ENCODE measurements around the gene ADCYAP1. TPM values are rescaled to one million over a fixed set of nuclear protein-coding genes. Genes with fewer than 3 reads are reported as not detected.
"Not testable (repeated sequence)": the region's sequence is repeated elsewhere in the genome, so short reads cannot be mapped to it uniquely, and the experiment has no call there.

ADCYAP1 gene
- total RNA-seq (2014; rRNA removed; shearing (Covaris generic)) = 0.98 and 2.2 TPM in 2 replicates

DNA sequence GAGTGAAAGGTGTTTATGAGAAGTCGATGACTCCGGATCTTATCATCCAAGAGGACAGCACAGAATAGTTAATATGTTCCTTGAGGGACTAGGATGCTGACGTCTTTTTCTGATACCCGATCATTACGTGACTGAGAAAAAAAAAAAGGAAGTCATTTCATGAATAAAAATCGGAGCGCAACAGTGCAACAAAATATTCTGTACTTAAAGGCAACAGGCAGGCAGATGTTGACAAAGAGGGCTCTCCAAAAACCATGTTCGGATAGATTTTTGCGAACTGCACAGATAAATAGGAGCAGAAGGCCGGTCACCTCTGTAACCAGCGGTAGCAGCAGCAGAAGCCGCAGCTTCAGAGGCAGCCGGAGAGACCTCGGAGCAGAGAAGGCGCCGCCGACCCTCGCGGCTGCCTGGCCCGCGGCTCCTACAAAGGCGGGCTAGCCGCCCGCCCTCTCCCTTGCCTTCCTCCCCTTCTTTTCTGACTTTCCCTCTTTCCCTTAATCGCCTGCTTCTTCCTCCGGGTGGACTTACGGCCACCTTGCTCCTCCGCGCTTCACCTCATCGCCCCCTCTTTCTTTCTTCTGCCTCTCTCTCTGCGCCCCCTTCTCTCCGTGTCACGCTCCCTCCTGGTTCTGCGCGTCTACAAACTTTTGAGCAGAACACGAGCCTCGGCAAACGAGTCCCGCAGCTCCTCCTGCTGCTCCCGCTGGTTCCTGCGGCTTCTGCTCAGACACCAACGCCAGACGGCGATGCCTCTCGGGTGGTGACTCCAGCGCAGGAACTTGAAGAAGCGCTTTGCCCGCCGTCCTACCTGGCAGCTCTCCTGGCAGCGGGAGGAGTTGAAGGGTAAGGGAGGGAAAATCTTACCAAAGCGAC is at the start of gene ADCYAP1:
Gene ADCYAP1, plus strand, starts transcription at position 654 of the 873 bp plus-strand sequence. CDS start 516 bp downstream, outside the sequence.
- DNase-seq (ENCODE audit: low read depth) = no peak

DNA sequence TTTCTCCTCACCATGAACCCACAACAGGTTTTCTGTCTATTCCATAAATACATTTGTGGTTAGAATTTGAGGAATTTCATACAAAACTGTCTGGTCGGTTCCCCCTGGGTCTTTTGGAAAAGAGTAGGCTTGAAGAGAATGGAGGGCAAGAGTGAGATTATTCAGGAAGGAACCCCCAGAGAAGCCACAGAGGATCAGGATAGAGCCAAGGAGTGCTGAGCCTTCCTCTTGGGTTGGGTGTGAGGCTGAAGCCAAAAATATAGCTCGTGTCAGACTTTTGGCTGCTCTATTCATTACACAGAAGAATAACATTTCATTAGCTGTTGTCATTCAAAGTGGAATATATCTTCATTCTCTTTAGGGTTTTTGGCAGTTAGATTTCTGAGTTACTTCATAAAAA is 46.7 kb upstream of the ADCYAP1 start:
- no peak for DNase-seq (ENCODE audit: low read depth)

DNA sequence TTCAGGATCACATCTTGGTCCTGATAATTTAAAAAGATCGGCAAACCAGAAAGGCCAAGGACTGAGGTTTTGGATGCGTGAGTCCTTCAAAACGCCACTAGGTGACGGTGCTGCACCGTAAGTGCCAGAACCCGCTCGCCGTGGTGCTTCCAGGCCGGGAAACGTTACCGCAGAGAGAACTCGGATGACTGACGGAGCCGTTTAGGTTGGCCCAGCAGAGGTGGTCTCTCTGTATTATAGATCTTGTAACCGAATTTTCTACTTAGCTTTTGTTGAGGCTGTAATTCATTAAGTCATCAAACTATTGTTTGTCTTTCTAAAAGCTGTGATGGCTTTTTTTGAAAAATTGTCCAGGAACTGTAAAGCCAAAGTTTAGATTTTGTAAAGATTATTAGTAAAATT is 39.8 kb upstream of the ADCYAP1 start:
- DNase-seq (ENCODE audit: low read depth) = peak; percentile 64

DNA sequence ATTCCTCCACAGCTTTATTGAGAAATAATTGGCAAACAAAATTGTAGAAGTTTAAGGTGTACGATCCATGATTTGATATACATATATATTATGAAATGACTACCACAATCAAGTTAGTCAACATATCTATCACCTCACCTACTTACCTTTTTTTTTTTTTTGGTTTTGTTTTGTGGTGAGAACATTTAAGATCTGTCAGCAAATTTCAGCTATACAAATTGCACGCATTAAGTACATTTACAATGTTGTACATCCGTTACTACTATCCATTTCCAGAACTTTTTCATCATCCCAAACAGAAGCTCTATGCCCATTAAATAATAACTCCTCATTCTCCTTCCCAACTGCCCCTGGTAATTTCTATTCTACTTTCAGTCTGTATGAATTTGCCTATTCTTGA is 37.4 kb upstream of the ADCYAP1 start:
- no peak for DNase-seq (ENCODE audit: low read depth)

DNA sequence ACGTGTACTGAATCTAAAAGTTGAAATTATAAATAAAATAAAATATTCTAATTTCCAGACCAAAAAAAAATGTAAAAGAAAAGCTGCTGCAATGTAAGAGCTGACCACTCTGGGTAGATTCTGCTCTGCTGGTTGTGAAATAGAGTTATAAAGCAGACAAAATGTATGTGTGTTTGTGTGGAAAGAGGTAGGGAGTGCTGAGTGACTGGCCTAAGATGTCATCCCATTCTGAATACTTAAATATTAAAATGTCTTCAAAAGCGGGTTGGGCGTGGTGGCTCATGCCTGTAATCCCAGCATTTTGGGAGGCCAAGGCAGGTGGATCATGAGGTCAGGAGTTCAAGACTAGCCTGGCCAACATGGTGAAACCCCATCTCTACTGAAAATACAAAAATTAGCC is 31.2 kb upstream of the ADCYAP1 start:
- not testable (repeated sequence) for DNase-seq (ENCODE audit: low read depth)

DNA sequence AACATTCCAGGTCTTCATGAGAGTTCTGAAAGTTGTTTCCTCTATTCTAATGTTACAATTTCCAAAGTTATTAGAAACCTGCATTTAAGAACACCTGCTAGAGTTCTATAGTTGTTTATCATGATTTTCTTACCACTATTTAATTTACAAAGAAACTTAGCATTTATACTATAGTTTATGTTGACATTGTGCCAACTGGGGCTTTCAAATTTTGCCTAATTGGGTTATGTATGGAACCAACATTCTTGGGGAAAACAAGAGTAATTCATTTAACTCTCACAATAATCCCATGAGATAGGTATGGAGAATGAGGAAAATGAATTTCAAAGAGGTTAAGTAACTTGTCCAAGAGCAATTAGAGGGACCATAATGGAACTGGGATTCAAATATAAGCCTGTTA is 28.8 kb upstream of the ADCYAP1 start:
- DNase-seq (ENCODE audit: low read depth) = no peak

DNA sequence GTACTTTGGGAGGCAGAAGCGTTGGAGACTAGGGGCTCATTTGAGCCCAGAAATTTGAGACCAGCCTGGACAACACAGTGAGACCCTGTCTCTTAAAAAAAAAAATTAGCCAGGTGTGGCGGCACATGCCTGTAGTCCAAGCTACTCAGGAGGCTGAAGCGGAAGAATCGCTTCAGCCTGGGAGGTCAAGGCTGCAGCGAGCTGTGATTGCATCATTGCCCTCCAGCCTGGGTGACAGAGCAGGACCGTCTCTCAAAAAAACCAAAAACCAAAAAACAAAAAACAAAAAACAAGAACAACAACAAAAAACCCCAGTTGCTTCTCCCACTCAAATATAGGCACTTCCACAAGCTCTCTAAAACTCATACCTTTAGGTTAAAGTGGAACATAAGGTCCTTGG is 27.4 kb upstream of the ADCYAP1 start:
- DNase-seq (ENCODE audit: low read depth) = no peak

DNA sequence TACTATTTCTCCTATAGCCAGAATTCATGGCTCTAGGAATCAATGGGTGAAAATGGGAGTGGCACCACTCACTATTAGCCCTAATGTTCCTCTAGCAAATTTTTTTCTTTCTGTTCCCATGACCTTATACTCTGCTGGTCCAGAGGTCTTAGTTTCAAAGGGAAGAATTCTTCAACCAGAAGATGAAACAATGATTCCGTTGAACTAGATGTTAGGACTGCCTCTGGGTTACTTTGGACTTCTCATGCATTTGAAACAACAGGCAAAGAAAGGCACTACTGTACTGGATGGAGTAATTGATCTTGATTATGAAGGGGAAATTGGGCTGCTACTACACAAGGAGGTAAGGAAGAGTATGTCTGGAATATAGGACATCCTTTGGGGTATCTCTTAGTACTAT is 18.6 kb upstream of the ADCYAP1 start:
- DNase-seq (ENCODE audit: low read depth) = no peak

DNA sequence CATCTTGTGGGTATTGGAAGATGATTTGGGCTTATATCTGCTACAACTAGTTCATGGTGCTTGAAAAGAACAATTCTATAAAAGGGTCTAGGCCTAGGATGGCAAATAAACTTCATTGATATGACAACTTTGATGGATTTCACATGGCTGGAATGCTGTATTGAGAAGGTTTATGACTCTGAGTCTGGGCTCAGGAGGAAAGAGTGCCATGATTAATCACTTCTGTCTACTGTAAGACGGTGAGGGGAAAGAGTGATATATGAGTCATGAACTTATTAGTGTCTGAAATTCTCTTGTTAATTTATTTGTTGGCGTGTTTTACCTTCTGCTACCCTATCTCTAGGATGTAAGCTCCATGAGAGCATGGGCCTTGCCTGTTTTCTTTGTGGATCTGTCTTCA is 17.0 kb upstream of the ADCYAP1 start:
- peak; percentile 45 for DNase-seq (ENCODE audit: low read depth)

DNA sequence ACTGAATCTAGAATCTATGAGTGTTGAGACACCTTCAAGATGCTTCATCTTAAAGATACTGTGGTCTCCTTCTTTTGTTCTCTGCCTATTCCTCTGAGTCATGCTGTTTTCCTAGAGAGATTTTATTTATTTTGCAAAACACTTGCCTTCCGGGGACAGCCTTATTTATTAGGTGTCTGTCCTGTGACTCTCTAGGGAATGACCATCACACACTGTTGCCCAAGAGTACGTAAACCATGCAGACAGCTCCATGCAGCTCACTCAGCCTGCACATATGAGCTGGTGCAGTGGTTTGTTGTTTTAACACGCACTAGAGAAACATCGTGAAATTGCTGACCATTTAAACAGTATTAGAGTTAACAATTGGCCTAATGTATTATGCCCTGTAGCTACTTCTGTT is 12.4 kb upstream of the ADCYAP1 start:
- peak; percentile 45 for DNase-seq (ENCODE audit: low read depth)

DNA sequence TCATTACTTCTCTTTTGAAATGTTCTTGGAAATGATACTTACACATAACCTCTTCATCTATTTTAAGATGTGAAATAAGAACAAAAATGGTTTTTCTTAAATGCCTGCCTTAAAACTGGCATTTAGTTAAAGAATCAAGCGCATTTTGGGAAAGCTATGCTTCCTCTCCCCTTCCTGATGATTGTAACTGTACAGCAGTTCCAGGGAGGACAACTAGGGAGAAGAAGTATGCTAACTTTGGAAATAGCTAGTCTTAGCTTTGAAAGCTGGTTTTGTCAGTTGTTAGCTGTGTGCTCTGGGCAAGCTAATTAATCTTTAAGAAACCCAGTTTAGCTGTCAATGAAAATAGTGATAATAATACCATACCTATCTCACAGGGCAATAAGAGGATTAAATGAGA is 8.4 kb upstream of the ADCYAP1 start:
- no peak for DNase-seq (ENCODE audit: low read depth)

DNA sequence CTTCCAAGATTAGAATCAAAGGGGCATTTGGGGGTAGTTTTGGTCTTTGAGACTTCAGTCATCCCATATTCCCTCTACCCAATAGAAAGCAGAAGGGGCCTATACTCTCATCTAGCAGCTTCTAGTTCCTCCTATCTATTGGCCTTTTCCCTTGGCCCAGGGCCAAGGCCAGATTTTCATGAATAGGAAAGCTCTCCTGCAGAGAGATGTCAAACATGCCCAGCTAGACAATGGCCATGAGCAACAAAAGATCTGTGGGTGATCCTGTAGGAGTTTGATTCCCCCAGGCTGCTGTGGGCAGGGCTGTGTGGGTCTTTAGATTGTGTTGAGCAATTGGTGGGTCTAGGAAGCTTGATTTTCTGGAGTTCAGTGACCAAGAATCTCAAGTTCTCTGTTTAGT is 2.9 kb upstream of the ADCYAP1 start:
- DNase-seq (ENCODE audit: low read depth) = no peak

DNA sequence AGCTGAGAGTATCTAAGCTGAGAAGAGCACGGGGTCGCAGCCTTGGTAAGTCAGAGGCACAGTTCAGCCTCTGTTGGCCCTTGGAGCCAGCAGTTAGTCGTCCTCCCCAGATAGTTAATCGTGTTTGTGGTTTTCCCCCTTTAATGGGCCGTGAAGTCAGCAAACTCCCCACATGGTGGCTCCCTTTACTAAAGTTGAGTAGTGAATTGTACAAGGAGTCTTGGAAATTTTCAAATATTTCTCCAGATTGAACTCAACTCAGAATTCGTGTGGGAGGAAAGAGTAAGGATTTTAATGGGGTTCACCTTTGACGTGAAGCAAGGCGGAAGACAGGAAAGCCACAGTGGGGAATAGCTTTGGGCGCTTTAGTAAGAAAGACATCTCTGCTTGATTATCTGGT is 2.4 kb upstream of the ADCYAP1 start:
- peak; percentile 44 for DNase-seq (ENCODE audit: low read depth)

DNA sequence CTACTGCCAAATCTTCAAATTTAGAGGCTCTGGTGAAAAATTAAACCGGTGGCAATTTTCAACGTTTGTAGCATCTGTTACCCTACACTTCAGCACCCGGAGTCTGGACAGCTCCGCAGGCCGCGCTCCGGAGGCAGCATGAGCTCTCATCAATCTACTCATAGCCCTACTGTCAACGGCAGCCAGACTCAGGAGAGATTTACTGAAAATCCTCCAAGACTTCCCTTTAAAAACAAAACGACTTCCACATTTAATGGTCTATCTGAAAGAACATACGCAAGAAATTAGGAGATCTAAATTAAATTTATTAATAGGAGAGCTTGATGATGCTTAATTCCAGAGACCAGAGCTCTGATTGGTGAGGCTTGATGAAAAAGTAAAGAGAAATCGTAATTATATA is 970 bp upstream of the ADCYAP1 start:
- peak; percentile 45 for DNase-seq (ENCODE audit: low read depth)

DNA sequence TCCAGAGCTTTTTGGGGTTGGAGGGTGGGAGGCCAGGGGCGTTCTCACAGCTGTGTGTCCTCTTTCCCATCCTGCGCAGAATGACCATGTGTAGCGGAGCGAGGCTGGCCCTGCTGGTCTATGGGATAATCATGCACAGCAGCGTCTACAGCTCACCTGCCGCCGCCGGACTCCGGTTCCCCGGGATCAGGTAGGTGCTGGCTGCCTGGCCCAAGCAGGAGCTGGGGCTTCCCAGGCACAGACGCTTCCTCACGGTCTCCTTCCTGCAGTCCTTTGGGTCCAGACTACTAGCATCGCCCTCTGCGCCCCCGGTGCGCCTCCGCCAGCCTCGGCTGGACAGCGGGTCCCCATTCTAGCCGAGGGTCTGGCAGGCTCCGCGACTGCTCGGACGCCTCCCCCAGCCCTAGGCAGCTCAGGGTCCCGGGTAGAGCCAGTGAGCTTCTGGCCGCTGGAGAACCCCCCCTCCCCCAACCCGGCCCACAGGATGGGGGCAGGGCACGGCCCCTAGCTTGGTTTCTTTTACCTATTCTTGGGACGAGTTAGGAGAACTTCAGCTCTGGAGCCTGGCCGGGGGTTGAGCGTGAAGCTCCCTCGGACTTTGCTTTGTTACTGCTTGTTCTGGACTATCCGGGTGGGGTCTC is 756 bp downstream of the ADCYAP1 start:
- DNase-seq (ENCODE audit: low read depth) = no peak

DNA sequence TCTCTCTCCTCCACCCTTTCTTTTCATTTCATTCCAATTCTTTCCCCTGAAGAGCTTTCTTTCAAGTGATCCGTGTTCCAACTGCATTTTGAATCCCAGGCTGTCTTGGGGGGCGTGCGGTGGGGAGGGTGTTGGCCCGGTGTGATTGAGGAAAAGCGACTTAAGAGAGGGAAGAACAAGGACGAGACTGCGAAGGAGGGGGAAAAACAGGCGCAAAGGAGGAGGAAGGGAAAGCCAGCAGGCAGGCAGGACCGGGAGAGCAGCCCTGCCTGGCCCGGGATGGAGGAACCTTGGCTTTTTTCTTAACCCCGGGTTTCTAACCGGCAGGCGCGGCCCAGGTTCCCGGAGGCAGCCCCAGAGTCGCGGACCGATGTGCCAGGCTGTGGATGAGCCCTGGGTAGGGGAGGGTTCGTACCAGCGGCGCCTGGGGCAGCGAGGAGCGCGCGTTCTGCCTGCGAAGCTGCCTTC is 1.3 kb downstream of the ADCYAP1 start:
- no peak for DNase-seq (ENCODE audit: low read depth)

DNA sequence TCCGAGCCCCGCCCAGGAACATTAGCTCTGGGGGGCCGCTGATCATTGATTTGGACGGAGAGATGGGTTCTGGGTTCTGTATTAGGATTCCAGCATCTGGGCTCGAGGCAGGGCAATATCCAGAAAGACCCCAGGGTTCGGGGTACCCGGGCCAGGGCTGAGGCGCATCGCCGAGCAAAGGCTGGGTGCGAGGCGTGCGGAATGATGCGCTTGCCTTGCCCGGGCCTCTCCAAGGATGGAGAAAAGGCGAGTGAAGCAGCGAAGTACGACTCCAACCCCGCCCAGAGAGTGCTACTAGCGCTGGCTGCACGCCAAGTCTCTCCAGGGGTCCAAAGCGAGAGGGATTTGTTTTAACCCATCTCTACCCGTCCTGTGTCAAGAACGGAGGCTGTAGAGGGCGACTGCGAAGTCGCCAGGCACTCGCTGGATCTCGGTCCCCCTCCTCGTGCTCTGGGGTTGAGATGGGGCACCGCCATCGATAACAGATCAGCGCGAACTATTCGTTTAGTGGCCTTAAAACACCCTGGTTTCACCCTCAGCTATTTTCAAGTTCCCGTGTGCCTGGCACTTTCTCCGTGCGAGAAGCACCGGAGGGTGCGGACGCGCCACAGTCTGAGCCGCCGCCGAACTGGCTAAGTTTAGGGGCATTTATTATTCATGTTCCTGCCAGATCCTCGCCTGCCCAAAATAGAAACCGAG is 1.9 kb downstream of the ADCYAP1 start:
- no peak for DNase-seq (ENCODE audit: low read depth)

DNA sequence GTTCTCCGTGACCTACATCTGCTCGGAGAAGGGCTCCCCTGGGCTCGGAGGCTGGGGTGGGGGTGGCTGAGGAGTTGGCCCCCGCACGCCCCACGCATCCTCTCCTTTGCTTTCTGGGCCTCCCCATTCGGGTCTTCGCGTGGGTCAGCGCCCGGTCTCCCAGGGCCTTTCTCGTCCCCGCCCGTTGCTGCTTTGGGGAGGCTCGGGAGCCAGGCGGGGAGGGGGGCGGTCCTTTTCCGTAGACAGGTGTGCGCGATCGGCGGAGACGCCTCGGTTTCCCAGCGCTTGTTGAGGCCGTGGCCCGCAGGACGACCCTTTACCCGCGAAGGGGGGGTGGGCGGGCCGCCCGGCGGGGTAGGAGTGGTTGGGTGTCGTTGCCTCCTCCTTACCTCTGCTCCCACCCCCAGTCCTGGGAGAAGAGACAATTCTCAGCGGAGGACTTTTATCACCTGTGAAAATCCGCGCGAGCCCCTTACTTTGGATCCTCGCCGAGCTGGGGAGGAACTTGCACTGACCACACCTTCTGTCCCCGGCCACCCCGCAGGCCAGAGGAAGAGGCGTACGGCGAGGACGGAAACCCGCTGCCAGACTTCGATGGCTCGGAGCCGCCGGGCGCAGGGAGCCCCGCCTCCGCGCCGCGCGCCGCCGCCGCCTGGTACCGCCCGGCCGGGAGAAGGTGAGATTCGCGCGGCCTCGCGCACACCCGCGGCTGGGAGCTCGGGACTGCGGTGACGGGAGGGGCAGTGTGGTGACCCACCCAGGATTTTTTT is 2.6 kb downstream of the ADCYAP1 start:
- DNase-seq (ENCODE audit: low read depth) = peak; percentile 6

DNA sequence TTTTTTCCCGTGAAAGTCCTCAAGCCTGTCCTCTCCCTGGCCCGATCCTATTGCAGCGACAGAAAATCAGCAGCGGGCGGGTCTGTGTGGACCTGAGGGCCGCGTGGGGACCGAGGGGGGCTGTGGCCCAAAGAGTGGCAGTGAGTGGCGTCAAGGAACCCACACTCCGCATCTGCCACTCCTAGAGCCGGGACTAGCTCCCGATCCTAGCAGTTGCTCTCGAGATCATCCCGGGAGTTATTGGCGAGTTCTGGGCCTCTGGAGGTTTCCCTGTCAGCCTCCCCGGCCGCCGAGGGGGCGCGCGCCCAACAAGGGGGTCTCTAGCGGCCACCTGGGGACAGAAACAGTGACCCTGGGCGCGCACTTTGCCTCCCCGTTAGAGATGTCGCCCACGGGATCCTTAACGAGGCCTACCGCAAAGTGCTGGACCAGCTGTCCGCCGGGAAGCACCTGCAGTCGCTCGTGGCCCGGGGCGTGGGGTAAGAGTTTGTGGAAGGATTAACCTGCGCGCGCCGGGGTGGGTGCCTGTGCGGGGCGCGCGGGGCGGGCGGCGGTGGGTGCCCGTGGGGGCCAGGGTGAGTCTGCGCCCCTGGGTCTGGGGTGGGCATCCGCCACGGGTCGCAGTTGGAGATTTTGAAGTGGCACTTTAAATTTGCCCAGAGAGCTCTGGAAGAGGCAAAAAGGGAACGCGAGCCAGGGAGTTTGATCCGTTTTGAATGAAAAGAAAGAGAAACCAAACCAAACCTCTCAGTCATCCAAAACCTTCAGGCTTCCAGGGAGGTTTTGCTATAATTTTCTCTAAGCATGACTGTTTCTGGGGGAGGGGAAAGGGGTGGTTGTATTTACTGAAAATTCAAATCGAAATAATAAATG is 3.5 kb downstream of the ADCYAP1 start:
- peak; percentile 34 for DNase-seq (ENCODE audit: low read depth)
